ENCODE data around the gene USP40.

GRCh38 chr2:233469261-233470010 lies 97.1 kb downstream of the USP40 start:
- no peak for TF ChIP-seq CTCF (IDR thresholded peaks at IDR 0.05; ENCODE audit: insufficient read depth, low read length, poor library complexity, severe bottlenecking)
- no peak for TF ChIP-seq EZH2phosphoT487 (conservative IDR thresholded peaks at IDR 0.05; ENCODE audit: low read length)
